Hematopoietic multipotent progenitor cell treated with erythropoietin and hydrocortisone succinate and interleukin-3 and kit ligand, for 17 days (in vitro differentiated cells): ENCODE data around the gene CSNK1D.
"Not testable (repeated sequence)": the region's sequence is repeated elsewhere in the genome, so short reads cannot be mapped to it uniquely, and the experiment has no call there.

Experiments used
- DNase-seq: peaks from one replicate; pipeline ENCODE4 v3.0.0-alpha.2; 2015; ENCODE audit warnings: low spot score

Gene CSNK1D

DNA sequence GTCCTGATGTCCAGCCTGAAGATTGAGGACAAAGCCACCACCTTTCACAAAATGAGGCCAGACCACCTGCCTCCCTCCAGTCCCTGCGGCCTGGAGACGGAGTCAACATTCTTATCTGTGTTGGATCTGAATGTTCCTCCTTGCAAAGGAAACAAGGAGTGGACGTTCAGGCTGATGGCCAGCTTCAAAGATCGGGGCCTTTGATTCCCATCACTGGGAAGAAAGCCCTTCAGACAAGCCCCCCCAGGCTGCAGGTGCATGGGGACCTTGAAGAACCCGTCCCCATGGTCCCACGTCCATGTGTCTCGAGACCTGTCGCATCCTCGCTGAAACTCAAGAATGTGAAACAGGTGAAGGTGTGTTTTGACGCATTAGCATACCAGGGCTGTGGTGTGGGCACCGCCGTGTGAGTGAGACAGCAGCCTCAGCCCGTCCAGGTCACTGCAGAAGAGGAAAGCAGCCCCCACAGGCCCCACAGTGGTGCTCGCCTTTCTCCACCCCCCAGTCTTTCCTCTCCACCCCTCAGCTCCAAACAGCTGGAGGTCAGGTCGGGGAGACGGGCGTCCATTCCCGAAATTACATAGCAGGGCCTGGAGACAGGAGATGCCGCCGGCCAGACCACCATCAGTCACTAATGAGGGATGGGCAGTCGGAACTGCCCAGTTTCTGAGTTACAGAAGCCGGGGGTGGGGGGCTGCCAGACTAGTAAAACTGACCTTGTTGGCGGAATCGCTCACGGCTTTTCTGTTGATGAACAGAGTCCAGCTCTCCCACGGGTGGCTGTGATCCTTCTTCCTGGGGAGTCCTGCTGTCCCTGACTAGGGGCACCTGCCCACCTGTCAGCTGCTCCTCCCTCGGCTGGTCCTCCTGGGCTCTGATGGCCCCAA is 877 bp upstream of the CSNK1D start:
- no peak for DNase-seq

DNA sequence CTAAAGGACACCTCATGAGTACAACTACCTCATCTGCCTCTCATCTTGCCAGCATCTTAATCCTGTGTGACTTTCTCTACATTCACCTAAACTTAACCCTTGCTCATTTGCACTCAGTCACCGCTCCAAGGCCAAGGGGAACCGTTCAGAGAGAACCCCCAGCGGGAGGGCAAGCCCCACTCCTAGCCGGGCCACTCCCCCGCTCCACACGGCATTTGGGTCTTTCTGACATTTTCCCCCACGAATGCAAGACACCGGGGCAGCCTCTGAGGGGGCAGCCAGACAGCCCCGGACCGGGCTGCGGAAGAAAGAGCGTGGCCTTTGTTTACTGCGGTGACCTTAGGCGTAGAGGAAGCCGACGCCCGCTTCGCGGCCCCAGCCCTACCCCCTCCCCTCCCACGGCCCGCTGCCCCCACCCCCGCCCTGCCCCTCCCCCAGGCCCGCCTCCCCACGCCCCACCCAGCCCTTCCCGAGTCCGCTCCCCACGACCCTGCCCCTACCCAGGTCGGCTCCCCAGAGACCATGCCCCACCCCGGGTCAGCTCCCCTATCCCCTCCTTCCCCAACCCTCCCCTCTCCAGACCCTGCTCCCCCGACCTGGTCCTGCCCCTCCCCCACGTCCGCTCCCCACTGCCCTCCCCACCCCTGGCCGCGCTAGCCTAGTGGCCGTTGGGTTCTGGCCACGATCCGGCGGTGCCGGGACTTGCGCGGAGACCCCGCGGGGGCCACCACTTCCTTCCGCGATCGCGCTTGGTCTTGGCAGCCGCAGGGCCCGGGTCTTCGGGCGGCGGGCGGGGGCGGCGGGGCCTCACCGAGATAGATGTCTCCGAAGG is 789 bp downstream of the CSNK1D start:
- DNase-seq, result no peak

DNA sequence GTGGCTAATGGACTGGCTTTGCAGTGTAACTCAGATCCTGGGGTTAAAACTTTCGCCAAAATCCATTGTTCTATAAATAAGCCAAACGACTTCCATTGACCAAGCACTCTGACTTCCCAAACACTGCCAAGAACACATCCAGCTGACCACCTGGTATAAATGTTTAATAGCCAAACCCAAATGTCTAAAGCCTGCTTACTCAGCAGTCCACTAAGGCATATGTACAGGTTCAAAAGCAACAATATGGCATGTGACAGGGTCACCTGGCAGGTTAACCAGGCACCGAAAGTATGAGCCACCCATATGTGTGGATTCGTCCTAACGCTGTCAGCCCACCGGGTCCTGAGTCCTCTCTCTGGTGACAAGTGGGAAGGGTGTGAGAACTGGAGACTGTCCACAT is 2.1 kb downstream of the CSNK1D start:
- no peak for DNase-seq

DNA sequence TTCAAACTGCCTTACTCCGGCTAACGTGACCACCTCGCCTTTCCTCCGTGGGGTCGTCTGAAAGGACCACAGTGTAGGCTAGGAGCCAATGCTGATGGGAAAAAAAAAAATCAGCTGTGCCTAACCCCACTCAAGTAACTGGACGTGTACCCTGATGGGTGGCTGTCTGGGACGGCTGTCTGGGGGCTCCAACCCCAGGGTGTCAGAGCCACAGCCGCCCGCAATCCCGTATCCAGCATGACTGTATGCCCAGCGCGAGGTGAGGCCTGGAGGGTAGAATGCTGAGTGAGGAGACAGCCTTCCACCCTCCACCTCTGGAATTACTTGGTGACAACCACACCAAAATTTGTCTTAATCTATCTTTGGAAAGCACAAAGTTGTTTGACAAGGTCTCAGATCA is 2.8 kb downstream of the CSNK1D start:
- DNase-seq, result no peak

DNA sequence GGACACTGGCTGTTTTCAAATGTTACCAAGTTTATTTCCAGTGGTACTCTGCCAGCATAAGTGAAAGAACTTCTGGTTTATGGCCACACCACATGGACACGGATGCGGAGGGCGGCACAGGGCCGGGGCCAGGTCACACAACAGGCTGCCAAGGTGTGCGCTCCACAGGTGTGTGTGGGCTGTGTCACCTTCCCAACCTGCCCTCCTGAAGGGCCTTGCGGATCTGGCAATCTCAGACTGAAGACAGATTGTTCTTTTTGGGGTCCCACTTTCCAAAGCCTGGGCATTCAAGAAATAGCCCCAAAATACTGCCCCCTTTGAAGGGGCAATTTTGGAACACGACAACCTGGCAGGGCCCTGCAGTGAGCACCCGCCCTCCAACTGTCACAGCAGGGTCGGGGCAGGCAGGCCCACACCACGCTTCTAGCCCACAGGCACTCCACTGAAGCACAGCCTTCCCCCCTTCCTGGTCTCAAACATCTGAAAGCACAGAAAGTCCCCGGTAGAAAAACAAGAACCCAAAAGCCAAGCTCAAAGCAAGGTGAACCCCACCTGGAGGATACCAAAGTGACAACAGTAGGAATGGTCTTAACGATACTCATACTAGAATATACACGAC is 3.5 kb downstream of the CSNK1D start:
- DNase-seq, result no peak

DNA sequence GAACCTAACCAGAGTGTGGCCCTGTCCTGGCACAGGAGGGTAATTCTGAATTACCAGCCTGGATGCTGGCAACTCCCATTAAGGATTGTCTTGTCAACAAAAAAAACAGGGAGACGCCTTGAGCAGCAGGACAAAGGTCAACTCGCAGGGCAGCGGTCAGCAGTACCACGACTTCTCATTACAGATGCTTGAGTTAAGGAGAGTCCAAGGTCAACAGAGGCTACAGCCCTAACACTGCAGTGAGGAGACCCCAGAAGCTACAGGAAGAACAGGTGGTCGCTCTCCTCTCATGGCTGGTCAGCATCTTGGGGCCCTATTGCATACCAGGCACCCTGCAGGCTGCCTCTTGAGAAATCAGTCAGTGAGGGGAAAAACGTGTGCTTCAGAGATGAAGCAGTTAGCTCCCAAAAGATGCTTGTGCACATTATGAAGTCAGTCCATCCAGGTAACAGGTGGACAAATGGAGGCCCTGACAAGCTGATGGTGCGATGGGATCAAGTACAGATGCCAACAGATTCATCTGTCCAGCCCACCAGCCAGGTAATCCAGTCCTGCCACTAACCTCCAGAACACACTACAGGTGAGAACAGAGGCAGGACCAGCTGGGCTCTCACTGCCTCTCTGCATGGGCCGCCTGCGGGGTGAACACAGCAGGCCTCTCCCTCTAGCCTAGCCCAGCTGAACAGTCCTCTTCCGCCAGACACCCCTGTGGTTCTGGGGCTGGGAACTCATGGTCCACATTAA is 4.2 kb downstream of the CSNK1D start:
- no peak for DNase-seq

DNA sequence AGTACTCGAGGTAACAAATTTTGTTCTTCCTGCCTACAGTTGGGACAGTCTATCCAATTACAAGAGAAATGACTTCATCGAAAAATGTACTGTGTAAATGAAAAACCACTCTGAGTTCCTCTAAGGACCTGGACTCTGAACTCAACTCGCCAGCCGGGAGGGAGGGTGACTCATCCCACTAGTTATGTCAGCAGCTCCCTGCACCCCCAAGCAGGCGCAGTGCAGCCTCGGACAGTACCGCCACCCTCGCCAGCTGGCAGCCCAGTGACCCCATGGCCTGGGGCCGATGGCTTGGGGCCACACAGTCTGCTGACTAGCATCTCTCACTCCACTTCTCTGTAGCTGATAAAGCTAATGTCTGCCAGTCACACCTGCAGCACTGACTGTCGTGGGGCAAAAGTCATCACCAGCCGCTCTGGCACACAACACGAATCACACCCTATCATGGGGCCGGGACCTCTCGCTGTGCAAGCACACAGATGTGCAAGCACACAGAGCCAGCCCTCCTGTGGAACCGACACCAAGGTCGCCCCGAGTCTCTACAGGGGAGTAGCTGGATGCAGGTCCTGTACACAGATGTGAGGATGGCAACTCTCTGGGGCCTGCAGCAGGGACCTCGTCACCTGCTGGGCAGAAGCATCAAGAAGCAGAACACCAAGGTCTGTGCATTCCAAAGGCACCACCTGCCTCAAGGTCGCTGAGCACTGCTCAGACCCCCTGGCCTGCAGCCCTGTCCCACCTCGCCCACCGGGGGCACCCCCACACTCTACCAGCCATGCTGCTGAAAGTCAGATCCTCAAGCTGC is 5.7 kb downstream of the CSNK1D start:
- DNase-seq, result peak; percentile 53

DNA sequence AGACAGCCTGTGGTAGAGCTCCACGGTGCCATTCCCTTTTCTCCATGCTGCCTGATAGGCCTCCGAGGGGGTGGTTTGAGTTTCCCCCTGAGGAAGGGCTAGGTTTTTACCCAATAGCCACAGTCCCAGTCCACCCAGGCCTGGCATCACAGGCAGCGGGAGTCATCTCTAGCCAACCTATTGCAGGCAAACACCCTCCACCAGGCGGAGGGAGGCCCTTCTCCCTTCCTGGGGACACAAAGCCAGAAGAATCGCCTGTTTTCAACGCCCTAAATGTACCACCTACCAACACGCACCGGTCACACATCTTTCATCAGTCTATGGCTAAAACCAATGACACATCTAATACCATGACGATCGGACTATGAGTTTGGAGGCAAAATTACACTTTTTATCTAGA is 7.4 kb downstream of the CSNK1D start:
- DNase-seq, result no peak

DNA sequence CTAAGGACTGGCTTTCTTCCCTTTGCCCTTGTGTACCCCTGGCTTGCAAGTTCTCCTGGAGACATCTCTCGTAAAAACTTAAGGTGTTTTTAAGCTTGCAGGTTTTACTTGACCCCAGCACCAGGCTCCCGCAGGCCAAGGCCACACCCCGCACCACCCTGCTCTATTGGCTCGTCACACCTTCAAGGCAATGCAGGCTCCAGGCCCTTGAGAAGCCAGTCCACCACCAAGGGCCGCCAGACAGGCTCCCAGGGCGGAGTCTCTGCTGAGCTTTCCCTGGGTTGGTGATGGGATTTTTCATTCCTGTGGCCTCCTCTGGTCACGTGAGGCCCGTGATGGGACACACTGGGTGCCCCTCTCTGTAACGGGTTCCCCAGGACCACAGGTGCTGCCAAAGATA is 9.9 kb downstream of the CSNK1D start:
- no peak for DNase-seq

DNA sequence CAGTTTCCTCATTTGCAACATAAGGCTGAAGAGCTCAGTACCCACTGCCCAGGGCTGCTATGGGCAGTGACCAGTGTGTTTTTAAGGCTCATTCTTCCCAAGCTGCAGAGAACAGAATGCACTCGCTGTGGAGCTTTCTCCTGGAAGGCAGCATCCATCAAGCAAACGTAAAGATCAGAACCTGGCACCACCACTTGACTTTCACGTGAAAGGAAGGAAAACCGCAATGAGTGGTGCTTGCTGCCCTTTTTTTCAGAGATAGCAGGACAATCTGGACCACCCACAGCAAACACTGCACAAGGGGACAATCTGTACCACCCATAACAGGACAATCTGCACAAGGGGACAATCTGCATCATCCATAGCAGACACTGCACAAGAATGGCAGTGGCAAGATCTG is 11.2 kb downstream of the CSNK1D start:
- no peak for DNase-seq

DNA sequence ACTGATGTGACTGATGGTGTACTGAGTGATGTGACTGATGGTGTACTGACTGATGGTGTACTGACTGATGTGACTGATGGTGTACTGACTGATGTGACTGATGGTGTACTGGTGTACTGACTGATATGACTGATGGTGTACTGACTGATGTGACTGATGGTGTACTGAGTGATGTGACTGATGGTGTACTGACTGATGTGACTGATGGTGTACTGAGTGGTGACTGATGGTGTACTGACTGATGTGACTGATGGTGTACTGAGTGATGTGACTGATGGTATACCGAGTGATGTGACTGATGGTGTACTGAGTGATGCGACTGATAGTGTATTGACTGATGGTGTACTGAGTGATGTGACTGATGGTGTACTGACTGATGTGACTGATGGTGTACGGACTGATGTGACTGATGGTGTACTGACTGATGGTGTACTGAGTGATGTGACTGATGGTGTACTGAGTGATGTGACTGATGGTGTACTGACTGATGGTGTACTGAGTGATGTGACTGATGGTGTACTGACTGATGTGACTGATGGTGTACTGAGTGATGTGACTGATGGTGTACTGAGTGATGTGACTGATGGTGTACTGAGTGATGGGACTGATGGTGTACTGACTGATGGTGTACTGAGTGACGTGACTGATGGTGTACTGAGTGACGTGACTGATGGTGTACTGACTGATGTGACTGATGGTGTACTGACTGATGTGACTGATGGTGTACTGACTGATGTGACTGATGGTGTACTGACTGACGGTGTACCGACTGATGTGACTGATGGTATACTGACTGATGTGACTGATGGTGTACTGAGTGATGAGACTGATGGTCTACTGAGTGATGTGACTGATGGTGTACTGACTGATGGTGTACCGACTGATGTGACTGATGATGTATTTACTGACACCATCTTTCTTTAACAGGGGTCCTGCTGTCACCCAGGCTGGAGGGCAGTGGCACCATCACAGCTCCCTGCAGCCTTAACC is 13.2 kb downstream of the CSNK1D start:
- DNase-seq, result not testable (repeated sequence)

DNA sequence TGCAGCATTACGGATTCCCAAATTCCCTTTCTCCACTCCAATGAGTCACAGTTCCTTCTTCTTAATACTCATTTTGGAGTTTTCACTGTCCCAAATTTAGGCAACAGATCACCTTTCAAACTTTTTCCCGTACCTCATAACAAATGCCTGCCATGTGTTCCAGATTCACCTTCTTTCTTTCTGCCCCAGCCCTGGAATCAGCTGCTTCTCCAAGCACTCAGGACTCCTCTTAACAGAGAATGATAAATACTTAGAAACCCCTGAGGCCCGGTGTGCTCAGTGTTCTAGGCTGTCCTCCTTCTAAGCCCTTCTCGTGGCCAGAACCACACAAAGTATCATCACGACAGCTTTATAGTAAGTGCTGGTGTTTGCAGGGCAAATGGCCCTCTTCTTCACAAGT is 14.9 kb downstream of the CSNK1D start:
- DNase-seq, result no peak

DNA sequence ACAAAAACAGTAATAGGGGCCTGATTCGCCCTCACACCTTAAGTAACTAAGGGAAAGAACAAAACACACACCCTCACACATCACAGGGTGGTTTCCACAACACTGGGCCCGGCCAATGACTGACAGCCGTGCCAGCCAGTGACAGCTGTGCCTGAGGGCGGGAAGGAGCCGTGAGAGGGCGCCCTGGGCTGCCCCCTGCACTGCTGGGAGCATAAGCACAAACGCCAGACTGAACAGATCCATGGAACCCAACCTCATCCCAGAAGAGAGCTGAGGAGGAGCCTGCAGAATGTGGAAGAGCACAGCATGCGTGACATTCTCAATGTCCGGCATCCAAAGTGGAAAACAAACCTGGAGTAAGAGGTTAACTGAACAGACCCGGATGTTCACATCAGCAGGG is 16.0 kb downstream of the CSNK1D start:
- no peak for DNase-seq

DNA sequence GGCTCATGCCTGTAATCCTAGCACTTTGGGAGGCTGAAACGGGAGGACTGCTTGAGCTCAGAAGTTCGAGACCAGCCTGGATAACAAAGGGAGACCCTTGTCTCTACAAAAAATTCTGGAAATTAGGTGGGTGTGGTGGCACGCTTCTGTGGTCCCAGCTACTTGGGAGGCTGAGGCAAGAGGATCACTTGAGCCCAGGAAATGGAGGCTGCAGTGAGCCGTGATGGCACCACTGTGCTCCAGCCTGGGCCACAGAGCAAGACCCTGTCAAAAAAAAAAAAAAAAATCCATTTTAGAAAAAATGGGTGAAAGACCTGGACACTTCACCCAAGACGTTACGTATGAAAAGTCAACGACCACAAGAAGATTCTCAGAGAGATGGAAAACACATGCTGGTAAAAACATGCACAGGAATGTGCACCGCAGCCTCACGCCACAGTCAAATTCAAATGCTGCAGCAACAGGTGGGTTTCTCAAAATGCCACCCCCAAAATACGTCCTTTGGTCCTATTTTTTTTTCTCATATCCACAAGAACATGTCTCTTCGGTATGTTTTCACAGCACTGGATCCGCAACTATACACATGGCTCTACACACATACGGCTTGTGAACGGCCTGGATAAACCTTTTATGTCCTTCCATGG is 17.1 kb downstream of the CSNK1D start:
- DNase-seq, result no peak

DNA sequence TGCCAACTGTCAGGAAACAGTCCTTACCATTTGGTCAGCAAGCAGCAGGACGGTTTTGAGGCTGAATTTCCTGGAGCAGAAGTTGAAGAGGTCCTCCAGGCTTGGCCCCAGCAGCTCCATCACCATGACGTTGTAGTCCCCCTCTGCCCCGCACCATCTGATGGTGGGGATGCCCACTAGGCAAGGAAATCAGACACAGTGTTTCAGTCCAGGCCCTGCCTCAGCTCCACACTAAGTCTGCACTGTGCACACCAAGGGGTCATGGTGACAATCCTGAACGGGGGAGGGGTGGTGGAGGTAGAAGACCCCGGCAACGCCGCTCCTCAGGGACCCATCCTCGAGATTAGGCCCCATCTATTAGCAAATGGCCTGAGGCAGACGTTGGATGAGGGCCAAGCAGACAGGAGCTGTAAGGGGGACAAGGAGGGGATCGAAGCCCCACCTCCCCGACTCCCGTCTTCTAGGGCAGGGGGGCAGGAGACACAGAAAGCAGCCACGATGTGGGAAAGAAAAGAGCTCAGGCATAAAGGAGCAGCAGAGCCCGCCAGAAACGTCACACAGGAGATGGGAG is 18.0 kb downstream of the CSNK1D start:
- no peak for DNase-seq

DNA sequence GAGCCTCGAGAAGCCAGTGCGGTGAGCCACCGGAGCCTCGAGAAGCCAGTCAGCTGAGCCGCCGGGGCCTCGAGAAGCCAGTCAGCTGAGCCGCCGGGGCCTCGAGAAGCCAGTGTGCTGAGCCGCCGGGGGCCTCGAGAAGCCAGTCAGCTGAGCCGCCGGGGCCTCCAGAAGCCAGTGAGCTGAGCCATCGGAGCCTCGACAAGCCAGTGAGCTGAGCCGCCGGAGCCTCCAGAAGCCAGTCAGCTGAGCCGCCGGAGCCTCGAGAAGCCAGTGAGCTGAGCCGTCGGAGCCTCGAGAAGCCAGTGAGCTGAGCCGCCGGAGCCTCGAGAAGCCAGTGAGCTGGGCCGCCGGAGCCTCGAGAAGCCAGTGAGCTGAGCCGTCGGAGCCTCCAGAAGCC is 18.8 kb downstream of the CSNK1D start:
- not testable (repeated sequence) for DNase-seq

DNA sequence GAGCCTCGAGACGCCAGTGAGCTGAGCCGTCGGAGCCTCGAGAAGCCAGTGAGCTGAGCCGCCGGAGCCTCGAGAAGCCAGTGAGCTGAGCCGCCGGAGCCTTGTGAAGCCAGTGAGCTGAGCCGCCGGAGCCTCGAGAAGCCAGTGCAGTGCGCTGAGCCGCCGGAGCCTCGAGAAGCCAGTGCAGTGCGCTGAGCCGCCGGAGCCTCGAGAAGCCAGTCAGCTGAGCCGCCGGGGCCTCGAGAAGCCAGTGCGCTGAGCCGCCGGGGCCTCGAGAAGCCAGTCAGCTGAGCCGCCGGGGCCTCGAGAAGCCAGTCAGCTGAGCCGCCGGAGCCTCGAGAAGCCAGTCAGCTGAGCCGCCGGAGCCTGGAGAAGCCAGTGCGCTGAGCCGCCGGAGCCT is 19.4 kb downstream of the CSNK1D start:
- DNase-seq, result not testable (repeated sequence)

DNA sequence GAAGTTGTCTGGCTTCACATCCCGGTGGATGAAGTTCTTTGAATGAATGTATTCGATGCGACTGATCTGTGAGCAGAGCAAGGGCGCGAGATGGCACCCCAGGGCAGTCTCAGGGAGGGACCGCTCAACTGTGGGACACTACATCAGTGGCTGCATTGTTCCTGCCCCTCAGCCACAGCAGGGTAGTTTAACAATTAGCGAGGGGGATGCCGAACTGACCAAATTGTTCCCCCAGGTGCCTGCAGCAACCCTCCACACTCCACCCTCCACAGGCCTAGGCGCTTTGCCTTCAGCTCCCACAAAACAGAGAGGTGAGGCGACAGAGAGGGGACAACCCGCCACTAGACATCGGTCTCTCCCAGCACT is 20.3 kb downstream of the CSNK1D start:
- DNase-seq, result no peak

DNA sequence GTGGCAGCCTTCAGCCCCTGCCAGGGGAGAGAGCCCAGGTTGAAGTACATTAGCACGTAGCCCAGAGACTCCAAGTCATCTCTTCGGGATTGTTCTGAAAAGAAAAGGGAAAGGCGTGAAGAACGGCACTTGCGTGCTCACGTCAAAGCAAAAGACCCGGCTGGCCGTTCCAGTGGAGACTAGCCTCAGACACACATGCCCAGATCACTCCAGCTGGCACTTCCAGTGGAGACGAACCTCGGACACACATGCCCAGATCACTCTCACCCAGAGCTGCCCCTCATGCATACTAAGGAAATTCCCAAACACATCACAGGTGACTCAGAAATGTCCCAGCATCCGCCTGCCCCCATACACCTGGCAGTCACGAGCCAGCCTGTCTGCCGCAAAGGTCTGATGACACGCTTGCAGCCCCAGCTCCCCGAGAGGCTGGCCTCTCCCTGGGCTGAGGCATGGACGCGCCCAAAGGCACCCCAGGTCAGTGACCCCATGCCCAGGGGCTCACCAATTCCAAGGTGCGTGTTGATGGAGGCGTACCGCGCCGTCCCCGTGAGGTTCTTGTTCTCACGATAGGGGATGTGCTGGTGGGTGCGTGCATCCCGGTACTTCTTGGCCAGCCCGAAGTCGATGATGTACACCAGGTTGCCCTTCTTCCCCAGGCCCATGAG is 20.9 kb downstream of the CSNK1D start:
- no peak for DNase-seq
